ENCODE data around the gene STING1. TPM values are rescaled to one million over a fixed set of nuclear protein-coding genes. Genes with fewer than 3 reads are reported as not detected.

Gene STING1
- total and polyA plus RNA-seq, 2 of the 13 experiments (the other 11 are each of a cell fraction or from before 2014, with no cell fraction given): 1.3 to 4.4 TPM

- no peaks in the 10 kb centered on the region for H3K36me3 ChIP-seq (replicated peaks in 1 of 2; ENCODE audit: control insufficient read depth in 1 of 2, insufficient read depth in 2 of 2, low read length in 2 of 2)
- peak; percentile 31 for ATAC-seq
- WGBS (ENCODE audit: low lambda C conversion rate): 28% methylated on average over 10 of the region's 10 CpGs
- H4K20me1 ChIP-seq (ENCODE audit: insufficient read depth, low read length): no peaks in the 10 kb centered on the region
- POLR2A ChIA-PET: interaction anchor here (1.0 to 2.4 kb wide), 2 partner anchors 21 to 39 kb away, joined by 3 to 10 read pairs; no protein-coding TSS in a partner anchor
- peak overlapping the region; percentile 13 for H3K27ac ChIP-seq (ENCODE audit: extremely low read length, insufficient read depth, low read length)
- H3K27me3 ChIP-seq (ENCODE audit: control insufficient read depth in 1 of 2, insufficient read depth in 2 of 2, low read length in 2 of 2): no peaks in the 10 kb centered on the region; a peak in 1 of 5 replicates
- in situ Hi-C loops (cut with HindIII; ENCODE audit: extremely low pct_ligation_motif_present, low pct_unique_long_range_greater_than_20kb): no loop called here
- DNase-seq (ENCODE audit: low spot score): no peak
- peak overlapping the region; percentile 75 for H3K4me2 ChIP-seq (ENCODE audit: low read depth, low read length)
- peak overlapping the region; percentile 29; the same call in 1 of the 2 replicates for H3K9ac ChIP-seq (ENCODE audit: insufficient read depth, low read depth, low read length)
- H2AFZ ChIP-seq (ENCODE audit: low read length): peak overlapping the region; percentile 52
- CTCF ChIA-PET (ENCODE audit: low intra/inter-chr PET ratio, low total read pairs): no interaction called here
- H3K4me3 ChIP-seq (replicated peaks in 1 of 3; ENCODE audit: insufficient read depth in 1 of 3, low read depth in 2 of 3, low read length in 3 of 3): peak overlapping the region in 2 of 3 experiments; percentile 26 to 41; a peak in 3 of 6 replicates
- H3K79me2 ChIP-seq (ENCODE audit: insufficient read depth, low read length): peaks cover 46% of the 10 kb centered on the region
- H3K4me1 ChIP-seq (ENCODE audit: insufficient read depth, low read length): peaks cover 74% of the 10 kb centered on the region
- FAIRE-seq: peak; percentile 48
- no peaks in the 10 kb centered on the region for H3K9me3 ChIP-seq (ENCODE audit: low read length)
- intact Hi-C loops (cut with micrococcal nuclease; ENCODE audit: unreplicated experiment): no loop called here
- BruUV-seq (replicated peaks): no TSS peak
- TF ChIP-seq ZFX (CRISPR knock-in tag; IDR thresholded peaks at IDR 0.05; ENCODE audit: low read depth) (peak; percentile 14; the same call in 1 of the 2 replicates), ZFP91 (CRISPR knock-in tag; IDR thresholded peaks at IDR 0.05; ENCODE audit: borderline replicate concordance) (peak; percentile 13; the same call in 1 of the 2 replicates), ATF2 (CRISPR knock-in tag; IDR thresholded peaks at IDR 0.05) (no peak), ZBTB25 (CRISPR knock-in tag; IDR thresholded peaks at IDR 0.05) (no peak), ZSCAN9 (CRISPR knock-in tag; IDR thresholded peaks at IDR 0.05; ENCODE audit: borderline replicate concordance) (no peak), MAF1 (CRISPR knock-in tag; IDR thresholded peaks at IDR 0.05; ENCODE audit: borderline replicate concordance) (no peak), MTA3 (CRISPR knock-in tag; IDR thresholded peaks at IDR 0.05) (no peak), ELF4 (CRISPR knock-in tag; IDR thresholded peaks at IDR 0.05; ENCODE audit: borderline replicate concordance) (no peak), AKAP8 (CRISPR knock-in tag; IDR thresholded peaks at IDR 0.05) (no peak), U2AF2 (IDR thresholded peaks at IDR 0.05; ENCODE audit: low read depth, low read length) (no peak), PHF21A (CRISPR knock-in tag; IDR thresholded peaks at IDR 0.05) (peak; percentile 57; the same call in 1 of the 2 replicates), ZNF652 (CRISPR knock-in tag; IDR thresholded peaks at IDR 0.05; ENCODE audit: borderline replicate concordance, low read depth) (0 out of 2 replicates have a peak, but pooled peaks have one; percentile 19), ZNF850 (CRISPR knock-in tag; conservative IDR thresholded peaks at IDR 0.05) (no peak), KLF15 (CRISPR knock-in tag; IDR thresholded peaks at IDR 0.05; ENCODE audit: borderline replicate concordance) (no peak), ZNF773 (CRISPR knock-in tag; IDR thresholded peaks at IDR 0.05; ENCODE audit: borderline replicate concordance) (no peak)
- TF ChIP-seq, protein P1, sequence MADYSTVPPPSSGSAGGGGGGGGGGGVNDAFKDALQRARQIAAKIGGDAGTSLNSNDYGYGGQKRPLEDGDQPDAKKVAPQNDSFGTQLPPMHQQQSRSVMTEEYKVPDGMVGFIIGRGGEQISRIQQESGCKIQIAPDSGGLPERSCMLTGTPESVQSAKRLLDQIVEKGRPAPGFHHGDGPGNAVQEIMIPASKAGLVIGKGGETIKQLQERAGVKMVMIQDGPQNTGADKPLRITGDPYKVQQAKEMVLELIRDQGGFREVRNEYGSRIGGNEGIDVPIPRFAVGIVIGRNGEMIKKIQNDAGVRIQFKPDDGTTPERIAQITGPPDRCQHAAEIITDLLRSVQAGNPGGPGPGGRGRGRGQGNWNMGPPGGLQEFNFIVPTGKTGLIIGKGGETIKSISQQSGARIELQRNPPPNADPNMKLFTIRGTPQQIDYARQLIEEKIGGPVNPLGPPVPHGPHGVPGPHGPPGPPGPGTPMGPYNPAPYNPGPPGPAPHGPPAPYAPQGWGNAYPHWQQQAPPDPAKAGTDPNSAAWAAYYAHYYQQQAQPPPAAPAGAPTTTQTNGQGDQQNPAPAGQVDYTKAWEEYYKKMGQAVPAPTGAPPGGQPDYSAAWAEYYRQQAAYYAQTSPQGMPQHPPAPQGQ (CRISPR knock-in tag; IDR thresholded peaks at IDR 0.05; ENCODE audit: borderline replicate concordance): no peak
Observed at GRCh38 chr5:139523635-139524445, 41.3 kb upstream of the STING1 start.

Measured in HepG2 (cell line).